H1 (cell line): Measurements from ENCODE around the gene TSPAN5. TPM values are rescaled to one million over a fixed set of nuclear protein-coding genes. Genes with fewer than 3 reads are reported as not detected.

Source experiments
- polyA plus RNA-seq, 7 experiments: library from polyadenylated mRNA; depleted of rRNA in 3 of 7; stranded (reverse) in 5 of 7; unstranded in 2 of 7; fragments of >200 nt in 5 of 7; fragments of 200-250 nt in 2 of 7; gene quantifications; 1 replicate in 5 of 7; 2 replicates in 1 of 7; 4 replicates in 1 of 7; pipeline versions ENCODE4 v1.2.1 to v1.2.3, GENCODE V29; 2011 to 2013; ENCODE audit warnings: missing spikeins in 2 of 7, mixed read lengths in 2 of 7
- total RNA-seq: library from RNA; stranded (reverse); fragmentation: NEBNext Ultra II Directional; extraction: Animal tissue kit (Norgen Biotek cat#: 25700); gene quantifications from 2 replicates; pipeline ENCODE4 v1.2.1, GENCODE V29; 2021
- TF ChIP-seq, protein P1 (sequence below): fragments of 300-600 bp; sonication (generic); IDR thresholded peaks from 2 replicates; pipeline ENCODE4 v1.7.1; 2012; ENCODE audit warnings: low read length, moderate library complexity, mild to moderate bottlenecking, inconsistent platforms; ENCODE audit not compliant: insufficient replicate concordance

Gene TSPAN5
- total and polyA plus RNA-seq, 2 of the 8 experiments (the other 6 are each of a cell fraction or from before 2014, with no cell fraction given), result 17.6 to 21.2 TPM

- TF ChIP-seq, protein P1, sequence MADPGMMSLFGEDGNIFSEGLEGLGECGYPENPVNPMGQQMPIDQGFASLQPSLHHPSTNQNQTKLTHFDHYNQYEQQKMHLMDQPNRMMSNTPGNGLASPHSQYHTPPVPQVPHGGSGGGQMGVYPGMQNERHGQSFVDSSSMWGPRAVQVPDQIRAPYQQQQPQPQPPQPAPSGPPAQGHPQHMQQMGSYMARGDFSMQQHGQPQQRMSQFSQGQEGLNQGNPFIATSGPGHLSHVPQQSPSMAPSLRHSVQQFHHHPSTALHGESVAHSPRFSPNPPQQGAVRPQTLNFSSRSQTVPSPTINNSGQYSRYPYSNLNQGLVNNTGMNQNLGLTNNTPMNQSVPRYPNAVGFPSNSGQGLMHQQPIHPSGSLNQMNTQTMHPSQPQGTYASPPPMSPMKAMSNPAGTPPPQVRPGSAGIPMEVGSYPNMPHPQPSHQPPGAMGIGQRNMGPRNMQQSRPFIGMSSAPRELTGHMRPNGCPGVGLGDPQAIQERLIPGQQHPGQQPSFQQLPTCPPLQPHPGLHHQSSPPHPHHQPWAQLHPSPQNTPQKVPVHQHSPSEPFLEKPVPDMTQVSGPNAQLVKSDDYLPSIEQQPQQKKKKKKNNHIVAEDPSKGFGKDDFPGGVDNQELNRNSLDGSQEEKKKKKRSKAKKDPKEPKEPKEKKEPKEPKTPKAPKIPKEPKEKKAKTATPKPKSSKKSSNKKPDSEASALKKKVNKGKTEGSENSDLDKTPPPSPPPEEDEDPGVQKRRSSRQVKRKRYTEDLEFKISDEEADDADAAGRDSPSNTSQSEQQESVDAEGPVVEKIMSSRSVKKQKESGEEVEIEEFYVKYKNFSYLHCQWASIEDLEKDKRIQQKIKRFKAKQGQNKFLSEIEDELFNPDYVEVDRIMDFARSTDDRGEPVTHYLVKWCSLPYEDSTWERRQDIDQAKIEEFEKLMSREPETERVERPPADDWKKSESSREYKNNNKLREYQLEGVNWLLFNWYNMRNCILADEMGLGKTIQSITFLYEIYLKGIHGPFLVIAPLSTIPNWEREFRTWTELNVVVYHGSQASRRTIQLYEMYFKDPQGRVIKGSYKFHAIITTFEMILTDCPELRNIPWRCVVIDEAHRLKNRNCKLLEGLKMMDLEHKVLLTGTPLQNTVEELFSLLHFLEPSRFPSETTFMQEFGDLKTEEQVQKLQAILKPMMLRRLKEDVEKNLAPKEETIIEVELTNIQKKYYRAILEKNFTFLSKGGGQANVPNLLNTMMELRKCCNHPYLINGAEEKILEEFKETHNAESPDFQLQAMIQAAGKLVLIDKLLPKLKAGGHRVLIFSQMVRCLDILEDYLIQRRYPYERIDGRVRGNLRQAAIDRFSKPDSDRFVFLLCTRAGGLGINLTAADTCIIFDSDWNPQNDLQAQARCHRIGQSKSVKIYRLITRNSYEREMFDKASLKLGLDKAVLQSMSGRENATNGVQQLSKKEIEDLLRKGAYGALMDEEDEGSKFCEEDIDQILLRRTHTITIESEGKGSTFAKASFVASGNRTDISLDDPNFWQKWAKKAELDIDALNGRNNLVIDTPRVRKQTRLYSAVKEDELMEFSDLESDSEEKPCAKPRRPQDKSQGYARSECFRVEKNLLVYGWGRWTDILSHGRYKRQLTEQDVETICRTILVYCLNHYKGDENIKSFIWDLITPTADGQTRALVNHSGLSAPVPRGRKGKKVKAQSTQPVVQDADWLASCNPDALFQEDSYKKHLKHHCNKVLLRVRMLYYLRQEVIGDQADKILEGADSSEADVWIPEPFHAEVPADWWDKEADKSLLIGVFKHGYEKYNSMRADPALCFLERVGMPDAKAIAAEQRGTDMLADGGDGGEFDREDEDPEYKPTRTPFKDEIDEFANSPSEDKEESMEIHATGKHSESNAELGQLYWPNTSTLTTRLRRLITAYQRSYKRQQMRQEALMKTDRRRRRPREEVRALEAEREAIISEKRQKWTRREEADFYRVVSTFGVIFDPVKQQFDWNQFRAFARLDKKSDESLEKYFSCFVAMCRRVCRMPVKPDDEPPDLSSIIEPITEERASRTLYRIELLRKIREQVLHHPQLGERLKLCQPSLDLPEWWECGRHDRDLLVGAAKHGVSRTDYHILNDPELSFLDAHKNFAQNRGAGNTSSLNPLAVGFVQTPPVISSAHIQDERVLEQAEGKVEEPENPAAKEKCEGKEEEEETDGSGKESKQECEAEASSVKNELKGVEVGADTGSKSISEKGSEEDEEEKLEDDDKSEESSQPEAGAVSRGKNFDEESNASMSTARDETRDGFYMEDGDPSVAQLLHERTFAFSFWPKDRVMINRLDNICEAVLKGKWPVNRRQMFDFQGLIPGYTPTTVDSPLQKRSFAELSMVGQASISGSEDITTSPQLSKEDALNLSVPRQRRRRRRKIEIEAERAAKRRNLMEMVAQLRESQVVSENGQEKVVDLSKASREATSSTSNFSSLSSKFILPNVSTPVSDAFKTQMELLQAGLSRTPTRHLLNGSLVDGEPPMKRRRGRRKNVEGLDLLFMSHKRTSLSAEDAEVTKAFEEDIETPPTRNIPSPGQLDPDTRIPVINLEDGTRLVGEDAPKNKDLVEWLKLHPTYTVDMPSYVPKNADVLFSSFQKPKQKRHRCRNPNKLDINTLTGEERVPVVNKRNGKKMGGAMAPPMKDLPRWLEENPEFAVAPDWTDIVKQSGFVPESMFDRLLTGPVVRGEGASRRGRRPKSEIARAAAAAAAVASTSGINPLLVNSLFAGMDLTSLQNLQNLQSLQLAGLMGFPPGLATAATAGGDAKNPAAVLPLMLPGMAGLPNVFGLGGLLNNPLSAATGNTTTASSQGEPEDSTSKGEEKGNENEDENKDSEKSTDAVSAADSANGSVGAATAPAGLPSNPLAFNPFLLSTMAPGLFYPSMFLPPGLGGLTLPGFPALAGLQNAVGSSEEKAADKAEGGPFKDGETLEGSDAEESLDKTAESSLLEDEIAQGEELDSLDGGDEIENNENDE, result no peak
Measured at GRCh38 chr4:98584265-98584664, 74.1 kb downstream of the TSPAN5 start (continued).
